Heart left ventricle (tissue), 16 donors: ENCODE data around the gene OLFM2. TPM values are rescaled to one million over a fixed set of nuclear protein-coding genes. Genes with fewer than 3 reads are reported as not detected.
A peak's percentile ranks its signal among the peaks of the same experiment; 100 is the strongest.

Experiments
- ATAC-seq, 4 donors: fragments of 200-7000 bp; cut with Tn5 transposase; one replicate each; pipeline ENCODE4 v1.9.1; 2020 to 2022; ENCODE audit warnings: moderate library complexity in 4 of 4, mild to moderate bottlenecking in 3 of 4, moderate number of reproducible peaks in 1 of 4
- DNase-seq, 5 donors: peaks; one replicate each; pipeline ENCODE4 v3.0.0-alpha.2; 2020
- H3K27ac ChIP-seq, 12 donors: fragments of 200-600 bp; sonication (generic) in 4 of 12; one replicate each; pipeline versions ENCODE4 v1.5.0 to v1.8.0; 2016 to 2022; ENCODE audit warnings: mild to moderate bottlenecking in 2 of 12
- H3K27me3 ChIP-seq, 9 donors: fragments of 200-600 bp; sonication (generic) in 2 of 9; one replicate each; pipeline versions ENCODE4 v1.5.1 to v1.8.0; 2016 to 2022; ENCODE audit warnings: mild to moderate bottlenecking in 3 of 9
- H3K36me3 ChIP-seq, 9 donors: fragments of 200-600 bp; sonication (generic) in 2 of 9; one replicate each; pipeline versions ENCODE4 v1.5.0 to v1.8.0; 2018 to 2022; ENCODE audit warnings: mild to moderate bottlenecking in 2 of 9
- H3K4me1 ChIP-seq, 12 donors: fragments of 200-600 bp; sonication (generic) in 4 of 12; one replicate each; pipeline versions ENCODE4 v1.5.0 to v1.8.0; 2016 to 2022; ENCODE audit warnings: mild to moderate bottlenecking in 3 of 12
- H3K4me3 ChIP-seq, 12 donors: fragments of 200-600 bp; sonication (generic) in 4 of 12; one replicate each; pipeline versions ENCODE4 v1.5.0 to v1.8.0; 2017 to 2022; ENCODE audit warnings: mild to moderate bottlenecking in 9 of 12, moderate library complexity in 4 of 12
- H3K9me3 ChIP-seq, 12 donors: fragments of 200-600 bp; sonication (generic) in 4 of 12; one replicate each; pipeline versions ENCODE4 v1.5.0 to v1.8.0; 2016 to 2022; ENCODE audit warnings: mild to moderate bottlenecking in 1 of 12
- POLR2A ChIP-seq, 2 donors: fragments of 450-650 bp; IDR thresholded peaks; one replicate each; pipeline ENCODE4 v1.6.1; 2017; ENCODE audit warnings: antibody characterized with exemption in 2 of 2, mild to moderate bottlenecking in 2 of 2, moderate library complexity in 2 of 2
- WGBS, 4 donors: extraction: QIAGEN DNeasy Blood & Tissue Kit in 2 of 4; methylation state at CpG; one replicate each; pipeline versions ENCODE4 v1.1.5 to v1.1.7; 2013 to 2018; 5-methylcytosine and 5-hydroxymethylcytosine counted together
- intact Hi-C, 10 donors: fragments of 100-400 bp; cut with DNase I; formaldehyde crosslinking; loops; one replicate each; pipeline versions ENCODE4 v1.11.1 to v1.14.2; 2022
- polyA plus RNA-seq, 2 donors: library from polyadenylated mRNA; stranded (reverse); fragments of 200-250 nt; gene quantifications; one replicate each; pipeline ENCODE4 v1.2.3, GENCODE V29; 2013
- total RNA-seq, 9 donors: library from RNA; depleted of rRNA in 2 of 9; stranded (reverse); fragments of >200 nt in 2 of 9; fragmentation: NEBNext Ultra II Directional in 3 of 9; extraction: Animal tissue kit (Norgen Biotek cat#: 25700) in 3 of 9; gene quantifications; one replicate each; pipeline versions ENCODE4 v1.1.0 to v1.2.4, GENCODE V29; 2016 to 2023
- TF ChIP-seq, protein P1 (sequence below), 12 donors: fragments of 200-600 bp; sonication (generic) in 4 of 12; IDR thresholded peaks; one replicate each; pipeline versions ENCODE4 v1.5.0 to v1.8.0; 2018 to 2022; ENCODE audit warnings: antibody characterized with exemption in 12 of 12, mild to moderate bottlenecking in 5 of 12
- donor health status: ischemic (EF 13 %, LVEDD 7.1; RV severe dilation, severe dysfunction).
- donor health status: healthy with polysubstance abuse.
- donor health status: DM: no; HTN: yes; CAD: no.
- donor health status: DM: no; HTN: no; CAD: no.
- donor health status: ischemic (EF 25% LVEDD 6.9; RV normal size, moderate dysfunction).
- donor health status: ischemic (EF 25% LVEDD 5.7; RV mildly dilated, moderate dysfunction).
- donor health status: healthy.
- donor health status: DM: yes; HTN: yes; CAD: no.
- donor health status: ischemic (EF 35%, LVEDD 5.7; RV mildly dilated, moderate dysfunction).
- donor health status: nonischemic (EF 11% LVEDD 7.7; RV severe dilation, severe dysfunction).
- donor health status: DM: yes; HTN: yes; CAD: no.
- donor health status: PGD.
- donor health status: ischemic (EF 29% LVEDD 5.4; RV normal size, mild dysfunction).
- donor health status: nonischemic (EF 23%, LVEDD 6.1; RV moderate dilation, normal function).

OLFM2 gene
- total and polyA plus RNA-seq, 11 donors: 0.67 to 4.6 (median 2.4) TPM

DNA sequence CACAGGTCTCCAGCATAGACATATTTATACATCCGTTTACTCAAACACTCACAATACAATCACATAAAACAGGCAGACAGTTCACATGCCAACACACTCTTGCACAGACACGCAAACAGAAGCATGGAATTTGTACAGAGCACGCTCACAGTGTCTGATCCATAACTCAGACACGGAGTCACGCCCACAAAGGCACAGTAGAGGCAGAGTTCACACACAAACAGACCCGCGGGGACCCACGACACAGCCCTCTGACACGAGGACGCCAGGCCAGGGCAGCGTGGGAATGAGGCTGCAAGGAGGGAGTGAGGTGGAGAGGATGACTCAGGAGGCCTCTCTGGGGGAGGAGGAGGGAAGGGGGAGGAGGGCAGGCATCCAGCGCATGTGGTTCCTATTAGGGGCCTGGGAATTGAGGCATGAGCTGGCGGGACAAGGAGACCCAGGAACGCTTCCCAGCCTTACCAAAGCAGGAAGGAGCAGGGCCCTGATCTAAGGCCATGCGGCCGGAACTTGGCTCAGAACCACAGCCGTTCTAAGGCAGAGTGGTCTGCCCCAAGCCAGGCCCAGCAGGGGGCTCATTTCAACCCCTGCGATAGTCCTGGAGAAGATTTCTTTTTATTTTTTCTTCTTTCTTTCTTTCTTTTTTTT lies 9.1 kb upstream of the OLFM2 start:
- DNase-seq (peak; percentile 86 to 92 (median 91)), ATAC-seq (peak; percentile 92 to 97 (median 96))
- H3K27me3 ChIP-seq: peaks cover 0 to 6% (median 0%) of the 10 kb centered on the region in 9 donors
- intact Hi-C loops: loop anchor here in 5 of 10 donors (1.0 to 10.0 kb wide), 5 partner anchors 42 to 63 kb away; no protein-coding TSS in a partner anchor
- TF ChIP-seq POLR2A (IDR thresholded peaks at IDR 0.05): no peak
- TF ChIP-seq, protein P1, sequence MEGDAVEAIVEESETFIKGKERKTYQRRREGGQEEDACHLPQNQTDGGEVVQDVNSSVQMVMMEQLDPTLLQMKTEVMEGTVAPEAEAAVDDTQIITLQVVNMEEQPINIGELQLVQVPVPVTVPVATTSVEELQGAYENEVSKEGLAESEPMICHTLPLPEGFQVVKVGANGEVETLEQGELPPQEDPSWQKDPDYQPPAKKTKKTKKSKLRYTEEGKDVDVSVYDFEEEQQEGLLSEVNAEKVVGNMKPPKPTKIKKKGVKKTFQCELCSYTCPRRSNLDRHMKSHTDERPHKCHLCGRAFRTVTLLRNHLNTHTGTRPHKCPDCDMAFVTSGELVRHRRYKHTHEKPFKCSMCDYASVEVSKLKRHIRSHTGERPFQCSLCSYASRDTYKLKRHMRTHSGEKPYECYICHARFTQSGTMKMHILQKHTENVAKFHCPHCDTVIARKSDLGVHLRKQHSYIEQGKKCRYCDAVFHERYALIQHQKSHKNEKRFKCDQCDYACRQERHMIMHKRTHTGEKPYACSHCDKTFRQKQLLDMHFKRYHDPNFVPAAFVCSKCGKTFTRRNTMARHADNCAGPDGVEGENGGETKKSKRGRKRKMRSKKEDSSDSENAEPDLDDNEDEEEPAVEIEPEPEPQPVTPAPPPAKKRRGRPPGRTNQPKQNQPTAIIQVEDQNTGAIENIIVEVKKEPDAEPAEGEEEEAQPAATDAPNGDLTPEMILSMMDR (IDR thresholded peaks at IDR 0.05): peak in 4 of 12 donors; percentile 22 to 48 (median 32)
- H3K4me1 ChIP-seq: peaks cover 0 to 25% (median 6%) of the 10 kb centered on the region in 12 donors
- WGBS, 4 donors: 28 to 36% (median 32%) methylated on average over 18 of the region's 18 CpGs
- peaks cover 0 to 16% (median 6%) of the 10 kb centered on the region in 12 donors for H3K9me3 ChIP-seq
- H3K27ac ChIP-seq: peak overlapping the region in 11 of 12 donors; percentile 49 to 80 (median 71)
- H3K4me3 ChIP-seq: no peak overlapping the region
- H3K36me3 ChIP-seq: no peaks in the 10 kb centered on the region

DNA sequence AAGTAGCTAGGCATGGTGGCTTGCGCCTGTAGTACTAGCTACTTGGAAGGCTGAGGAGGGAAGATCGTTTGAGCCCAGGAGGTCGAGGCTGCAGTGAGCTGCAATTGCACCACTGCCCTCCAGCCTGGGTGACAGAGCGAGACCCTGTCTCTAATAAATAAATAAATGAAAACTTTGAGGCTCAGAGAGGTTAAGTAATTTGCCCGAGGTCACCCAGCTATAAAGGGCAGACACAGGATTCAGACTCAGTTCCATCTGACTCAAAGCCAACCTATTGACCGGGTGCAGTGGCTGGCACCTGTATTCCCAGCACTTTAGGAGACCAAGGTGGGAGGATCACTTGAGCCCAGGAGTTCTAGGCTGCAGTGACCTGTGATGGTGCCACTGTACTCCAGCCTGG lies 7.4 kb upstream of the OLFM2 start:
- Histone ChIP-seq H3K4me3 (no peak overlapping the region), H3K27ac (no peak overlapping the region), H3K9me3 (peaks cover 0 to 16% (median 6%) of the 10 kb centered on the region in 12 donors), H3K4me1 (peaks cover 0 to 25% (median 6%) of the 10 kb centered on the region in 12 donors), H3K27me3 (peaks cover 0 to 16% (median 0%) of the 10 kb centered on the region in 9 donors), H3K36me3 (no peaks in the 10 kb centered on the region)
- 84 to 89% (median 88%) methylated on average over 6 of the region's 6 CpGs for WGBS, 4 donors
- ATAC-seq (no peak), DNase-seq (no peak)
- intact Hi-C loops: loop anchor here in 2 of 10 donors (5.0 to 10.0 kb wide), 2 partner anchors 61 to 64 kb away; no protein-coding TSS in a partner anchor
- no peak for TF ChIP-seq POLR2A (IDR thresholded peaks at IDR 0.05)
- TF ChIP-seq, protein P1 (IDR thresholded peaks at IDR 0.05): no peak

DNA sequence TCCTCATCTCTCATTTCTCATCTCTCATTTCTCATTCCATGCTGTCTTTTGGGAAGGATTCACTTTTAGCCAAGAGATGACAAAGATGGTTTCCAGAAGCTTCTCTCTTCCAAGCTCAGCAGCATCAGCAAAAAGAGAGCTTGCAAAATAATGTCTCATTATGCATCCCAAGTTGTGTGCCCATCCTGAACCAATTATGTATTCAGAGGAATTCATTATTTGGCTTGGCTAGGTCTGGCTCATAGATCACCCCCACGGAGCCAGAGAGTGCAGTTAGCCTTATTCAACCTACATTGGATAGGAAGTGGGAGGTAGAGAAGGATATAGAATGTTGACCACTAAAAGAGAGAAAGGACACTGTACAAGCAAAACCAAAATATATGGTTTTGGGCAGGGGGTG lies 5.4 kb upstream of the OLFM2 start:
- no peak for ATAC-seq
- peaks cover 0 to 18% (median 6%) of the 10 kb centered on the region in 12 donors for H3K4me1 ChIP-seq

DNA sequence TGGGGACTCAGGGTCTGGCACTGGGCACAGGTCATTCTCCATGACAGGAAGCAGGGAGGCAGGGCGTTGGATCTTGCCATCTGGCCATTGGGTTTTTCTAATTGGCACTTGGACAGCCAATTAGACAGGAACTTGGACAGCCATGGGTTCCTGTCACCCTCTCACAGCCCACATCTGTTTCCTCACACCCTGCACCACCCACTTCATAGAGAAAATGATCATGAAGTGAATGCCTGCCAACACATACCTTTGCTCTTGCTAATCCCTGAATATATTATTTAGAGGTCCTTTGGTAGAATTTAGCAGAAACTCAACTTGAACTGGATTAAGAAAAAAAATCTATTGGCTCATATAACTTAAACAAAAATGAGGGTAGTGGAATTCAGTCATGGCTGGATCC lies 4.9 kb upstream of the OLFM2 start:
- no peak overlapping the region for H3K27ac ChIP-seq
- ATAC-seq: no peak
- 37 to 69% (median 64%) methylated on average over 1 of the region's 1 CpG for WGBS, 4 donors
- peaks cover 0 to 31% (median 12%) of the 10 kb centered on the region in 9 donors for H3K27me3 ChIP-seq
- no peak overlapping the region for H3K4me3 ChIP-seq
- no peaks in the 10 kb centered on the region for H3K36me3 ChIP-seq
- no peak for TF ChIP-seq POLR2A (IDR thresholded peaks at IDR 0.05)
- TF ChIP-seq, protein P1 (IDR thresholded peaks at IDR 0.05): no peak
- intact Hi-C loops: loop anchor here in 2 of 10 donors (5.0 to 10.0 kb wide), 2 partner anchors 64 to 66 kb away; no protein-coding TSS in a partner anchor
- H3K9me3 ChIP-seq: peaks cover 0 to 16% (median 6%) of the 10 kb centered on the region in 12 donors
- no peak for DNase-seq
- H3K4me1 ChIP-seq: peaks cover 0 to 16% (median 5%) of the 10 kb centered on the region in 12 donors

More for the DNA sequence above, 5.4 kb upstream of the OLFM2 start:
- H3K9me3 ChIP-seq: peaks cover 0 to 16% (median 6%) of the 10 kb centered on the region in 12 donors
- H3K27ac ChIP-seq: no peak overlapping the region
- TF ChIP-seq POLR2A (IDR thresholded peaks at IDR 0.05): no peak
- TF ChIP-seq, protein P1 (IDR thresholded peaks at IDR 0.05): no peak
- H3K36me3 ChIP-seq: no peaks in the 10 kb centered on the region
- no peak for DNase-seq
- peaks cover 0 to 28% (median 9%) of the 10 kb centered on the region in 9 donors for H3K27me3 ChIP-seq
- no peak overlapping the region for H3K4me3 ChIP-seq
- WGBS, 4 donors: 46 to 61% (median 56%) methylated on average over 1 of the region's 1 CpG
- intact Hi-C loops: loop anchor here in 2 of 10 donors (5.0 to 10.0 kb wide), 2 partner anchors 63 to 66 kb away; no protein-coding TSS in a partner anchor
